ENCODE measurements around the gene NAA50.

NAA50 gene

GRCh38 chr3:113685124-113685523, 60.9 kb downstream of the NAA50 start:
- DNase-seq, result no peak

- DNase-seq, result no peak
Measured at GRCh38 chr3:113684271-113684819, 61.7 kb downstream of the NAA50 start.

GRCh38 chr3:113678773-113679172, 67.3 kb downstream of the NAA50 start:
- DNase-seq, result no peak

- no peak for DNase-seq
Measured at GRCh38 chr3:113677737-113678136, 68.3 kb downstream of the NAA50 start.

- DNase-seq, result no peak
Measured at GRCh38 chr3:113676261-113676660, 69.8 kb downstream of the NAA50 start.

GRCh38 chr3:113673593-113673992, 72.5 kb downstream of the NAA50 start:
- no peak for DNase-seq

- no peak for DNase-seq
Measured at GRCh38 chr3:113668015-113668414, 78.0 kb downstream of the NAA50 start.

Data from NCI-H1930 (cell line).